ENCODE results near the gene HUNK.
"Not testable (repeated sequence)": the region's sequence is repeated elsewhere in the genome, so short reads cannot be mapped to it uniquely, and the experiment has no call there.

Gene HUNK

GRCh38 chr21:31999810-32000468 lies 127.1 kb downstream of the HUNK start:
- no peak for DNase-seq (ENCODE audit: low read depth)

- no peak for DNase-seq (ENCODE audit: low read depth)
Observed at GRCh38 chr21:32001390-32001789, 128.6 kb downstream of the HUNK start.

GRCh38 chr21:32003411-32003810 lies 130.6 kb downstream of the HUNK start:
- DNase-seq (ENCODE audit: low read depth) = no peak

GRCh38 chr21:32004291-32004690 lies 131.5 kb downstream of the HUNK start:
- no peak for DNase-seq (ENCODE audit: low read depth)

- peak; percentile 31 for DNase-seq (ENCODE audit: low read depth)
Observed at GRCh38 chr21:32007456-32007855, 134.6 kb downstream of the HUNK start.

- DNase-seq (ENCODE audit: low read depth) = no peak
Observed at GRCh38 chr21:32008714-32009113, 135.9 kb downstream of the HUNK start.

- DNase-seq (ENCODE audit: low read depth) = no peak
Observed at GRCh38 chr21:32009263-32009662, 136.4 kb downstream of the HUNK start.

GRCh38 chr21:32015461-32016139 lies 142.8 kb downstream of the HUNK start:
- no peak for DNase-seq (ENCODE audit: low read depth)

- DNase-seq (ENCODE audit: low read depth) = no peak
Observed at GRCh38 chr21:32018381-32018780, 145.6 kb downstream of the HUNK start.

- no peak for DNase-seq (ENCODE audit: low read depth)
Observed at GRCh38 chr21:32020564-32020963, 147.7 kb downstream of the HUNK start.

- no peak for DNase-seq (ENCODE audit: low read depth)
Observed at GRCh38 chr21:32021319-32021994, 148.6 kb downstream of the HUNK start.

GRCh38 chr21:32022146-32022545 lies 149.3 kb downstream of the HUNK start:
- no peak for DNase-seq (ENCODE audit: low read depth)

- DNase-seq (ENCODE audit: low read depth) = no peak
Observed at GRCh38 chr21:32030146-32030652, 157.4 kb downstream of the HUNK start.

GRCh38 chr21:32034850-32035249 lies 162.0 kb downstream of the HUNK start:
- DNase-seq (ENCODE audit: low read depth) = no peak

- no peak for DNase-seq (ENCODE audit: low read depth)
Observed at GRCh38 chr21:32035617-32036016, 162.8 kb downstream of the HUNK start.

- no peak for DNase-seq (ENCODE audit: low read depth)
Observed at GRCh38 chr21:32036756-32037155, 163.9 kb downstream of the HUNK start.

GRCh38 chr21:32038751-32039150 lies 165.9 kb downstream of the HUNK start:
- not testable (repeated sequence) for DNase-seq (ENCODE audit: low read depth)

GRCh38 chr21:32043458-32043857 lies 170.6 kb downstream of the HUNK start:
- no peak for DNase-seq (ENCODE audit: low read depth)

GRCh38 chr21:32044205-32045180 lies 171.7 kb downstream of the HUNK start:
- DNase-seq (ENCODE audit: low read depth) = no peak

GRCh38 chr21:32046191-32046590 lies 173.4 kb downstream of the HUNK start:
- no peak for DNase-seq (ENCODE audit: low read depth)

GRCh38 chr21:32048353-32048752 lies 175.5 kb downstream of the HUNK start:
- no peak for DNase-seq (ENCODE audit: low read depth)
